Testis (tissue), 3 donors: ENCODE measurements around the gene TMEM63C. TPM values are rescaled to one million over a fixed set of nuclear protein-coding genes. Genes with fewer than 3 reads are reported as not detected.

Source experiments
- DNase-seq: peaks from one replicate; pipeline ENCODE4 v3.0.0-alpha.2; 2019
- H3K27ac ChIP-seq, 2 donors: fragments of 200-600 bp; sonication (generic); one replicate each; pipeline ENCODE4 v1.5.1; 2019
- H3K27me3 ChIP-seq: fragments of 200-600 bp; sonication (generic); one replicate; pipeline ENCODE4 v1.5.1; 2019
- H3K36me3 ChIP-seq: fragments of 200-600 bp; sonication (generic); one replicate; pipeline ENCODE4 v1.5.1; 2017; ENCODE audit warnings: low read depth; ENCODE audit errors: missing control alignments
- H3K4me1 ChIP-seq: fragments of 200-600 bp; sonication (generic); one replicate; pipeline ENCODE4 v1.5.1; 2019
- H3K4me3 ChIP-seq, 2 donors: fragments of 200-600 bp; sonication (generic); one replicate each; pipeline ENCODE4 v1.5.1; 2017 to 2019
- H3K9me3 ChIP-seq: fragments of 200-600 bp; sonication (generic); one replicate; pipeline ENCODE4 v1.5.1; 2017
- POLR2A ChIP-seq: fragments of 450-650 bp; IDR thresholded peaks from one replicate; pipeline ENCODE4 v1.6.1; 2017; ENCODE audit warnings: antibody characterized with exemption, mild to moderate bottlenecking, moderate library complexity
- WGBS, 2 donors: methylation state at CpG; one replicate each; pipeline ENCODE4 v1.1.5; 2018; 5-methylcytosine and 5-hydroxymethylcytosine counted together
- intact Hi-C: fragments of 100-400 bp; cut with DNase I; formaldehyde crosslinking; loops from one replicate; pipeline ENCODE4 v1.15.1; 2023; ENCODE audit warnings: low total_unique reads
- polyA plus RNA-seq: library from polyadenylated mRNA; stranded (reverse); fragments of 350-450 nt; fragmentation: Illumina TruSeq; extraction: RNeasy Lipid Tissue Mini Kit (QIAGEN cat#74804); gene quantifications from one replicate; pipeline ENCODE4 v1.2.3, GENCODE V29; 2014; ENCODE audit warnings: low read depth, low replicate concordance; ENCODE audit not compliant: insufficient read depth
- total RNA-seq, 2 donors: library from RNA; depleted of rRNA; stranded (reverse); fragments of >200 nt; gene quantifications; one replicate each; pipeline ENCODE4 v1.2.3, GENCODE V29; 2016
- TF ChIP-seq, protein P1 (sequence below), 3 experiments: fragments of 450-650 bp in 2 of 3; fragments of 200-600 bp in 1 of 3; sonication (generic) in 1 of 3; IDR thresholded peaks; one replicate each; pipeline ENCODE4 v1.5.1; 2016 to 2019; ENCODE audit warnings: antibody characterized with exemption in 3 of 3, mild to moderate bottlenecking in 2 of 3, moderate library complexity in 1 of 3

The TMEM63C gene
- total and polyA plus RNA-seq, 3 donors from 2014 or later, result 14.1 to 21.0 (median 20.7) TPM

DNA sequence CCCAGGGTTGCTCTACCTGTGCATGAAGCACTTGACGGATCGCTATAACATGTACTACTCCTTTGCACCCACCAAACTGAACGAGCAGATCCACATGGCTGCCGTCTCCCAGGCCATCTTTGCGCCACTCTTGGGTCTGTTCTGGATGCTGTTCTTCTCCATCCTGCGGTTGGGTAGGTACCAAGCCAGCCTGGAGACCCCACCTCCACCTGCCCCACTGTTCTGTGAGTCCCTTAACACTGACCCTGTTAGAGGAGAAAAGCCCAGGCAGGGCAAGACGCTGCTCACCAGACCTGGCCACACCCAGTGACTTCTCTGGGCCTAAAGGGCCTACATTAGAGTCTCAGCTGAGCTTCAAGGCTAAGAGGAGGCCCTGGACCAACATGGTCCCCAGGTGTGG is 67.7 kb downstream of the TMEM63C start:
- Histone ChIP-seq H3K4me1 (peaks cover 18% of the 10 kb centered on the region), H3K36me3 (no peaks in the 10 kb centered on the region), H3K9me3 (no peaks in the 10 kb centered on the region), H3K27ac (no peak overlapping the region), H3K27me3 (no peaks in the 10 kb centered on the region), H3K4me3 (no peak overlapping the region)
- no peak for TF ChIP-seq POLR2A
- TF ChIP-seq, protein P1, sequence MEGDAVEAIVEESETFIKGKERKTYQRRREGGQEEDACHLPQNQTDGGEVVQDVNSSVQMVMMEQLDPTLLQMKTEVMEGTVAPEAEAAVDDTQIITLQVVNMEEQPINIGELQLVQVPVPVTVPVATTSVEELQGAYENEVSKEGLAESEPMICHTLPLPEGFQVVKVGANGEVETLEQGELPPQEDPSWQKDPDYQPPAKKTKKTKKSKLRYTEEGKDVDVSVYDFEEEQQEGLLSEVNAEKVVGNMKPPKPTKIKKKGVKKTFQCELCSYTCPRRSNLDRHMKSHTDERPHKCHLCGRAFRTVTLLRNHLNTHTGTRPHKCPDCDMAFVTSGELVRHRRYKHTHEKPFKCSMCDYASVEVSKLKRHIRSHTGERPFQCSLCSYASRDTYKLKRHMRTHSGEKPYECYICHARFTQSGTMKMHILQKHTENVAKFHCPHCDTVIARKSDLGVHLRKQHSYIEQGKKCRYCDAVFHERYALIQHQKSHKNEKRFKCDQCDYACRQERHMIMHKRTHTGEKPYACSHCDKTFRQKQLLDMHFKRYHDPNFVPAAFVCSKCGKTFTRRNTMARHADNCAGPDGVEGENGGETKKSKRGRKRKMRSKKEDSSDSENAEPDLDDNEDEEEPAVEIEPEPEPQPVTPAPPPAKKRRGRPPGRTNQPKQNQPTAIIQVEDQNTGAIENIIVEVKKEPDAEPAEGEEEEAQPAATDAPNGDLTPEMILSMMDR (IDR thresholded peaks at IDR 0.05), result no peak
- WGBS, 2 donors, result 97 to 98% methylated on average over 6 to 7 of the region's 7 CpGs
- intact Hi-C loops, result no loop called here
- DNase-seq, result no peak

DNA sequence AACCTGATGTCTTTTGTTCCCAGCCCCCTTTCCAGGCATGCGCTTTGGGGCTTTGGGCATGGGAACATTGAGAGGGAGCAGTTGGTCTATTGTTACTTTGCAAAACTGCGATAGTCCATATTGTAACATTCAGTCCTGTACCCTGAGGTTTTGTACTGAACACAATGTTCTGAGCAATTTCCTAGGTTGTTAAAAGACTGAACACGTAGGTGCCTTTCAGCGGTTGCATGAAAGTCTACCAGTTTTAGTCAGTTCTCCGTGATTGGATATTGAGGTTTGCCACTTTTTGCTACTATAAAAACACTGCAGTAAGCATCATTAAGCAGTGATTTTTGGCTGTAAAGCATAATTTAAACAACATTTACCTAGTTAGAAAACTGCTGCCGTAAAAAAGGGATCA is 69.3 kb downstream of the TMEM63C start:
- 34 to 59% methylated on average over 6 of the region's 6 CpGs for WGBS, 2 donors
- TF ChIP-seq, protein P1 (IDR thresholded peaks at IDR 0.05), result no peak
- TF ChIP-seq POLR2A, result no peak
- intact Hi-C loops, result no loop called here

DNA sequence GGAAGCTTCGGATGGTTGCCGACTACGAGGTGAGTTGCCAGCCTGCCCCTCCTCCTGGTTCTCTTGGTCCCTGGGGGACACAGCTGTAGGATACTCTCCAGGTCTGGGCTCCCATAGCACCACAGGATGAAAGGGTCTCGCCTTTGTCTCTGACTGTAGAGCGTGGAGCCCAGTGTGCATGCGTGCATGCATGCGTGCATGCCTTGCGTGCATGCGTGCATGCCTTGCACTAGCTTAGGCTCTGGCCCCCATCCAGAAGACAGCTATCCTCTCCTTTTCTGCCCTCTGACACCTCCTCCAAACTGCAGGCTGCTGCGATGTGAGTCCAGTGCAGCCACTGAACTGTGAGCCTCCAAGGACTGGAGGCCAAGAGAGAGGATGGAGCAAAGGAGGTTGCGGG is 70.3 kb downstream of the TMEM63C start:
- Histone ChIP-seq H3K36me3 (no peaks in the 10 kb centered on the region), H3K4me3 (no peak overlapping the region), H3K4me1 (peaks cover 18% of the 10 kb centered on the region), H3K27me3 (no peaks in the 10 kb centered on the region), H3K27ac (peak overlapping the region in 1 of 2 donors; percentile 52), H3K9me3 (no peaks in the 10 kb centered on the region)
- whole genome bisulfite sequencing, 2 donors, result 89 to 91% methylated on average over 11 of the region's 11 CpGs
- no peak for TF ChIP-seq POLR2A
- TF ChIP-seq, protein P1 (IDR thresholded peaks at IDR 0.05), result no peak
- intact Hi-C loops, result no loop called here
- no peak for DNase-seq

More for the DNA sequence above, 69.3 kb downstream of the TMEM63C start:
- H3K9me3 ChIP-seq, result no peaks in the 10 kb centered on the region
- H3K4me3 ChIP-seq, result no peak overlapping the region
- no peaks in the 10 kb centered on the region for H3K27me3 ChIP-seq
- no peak for DNase-seq
- H3K4me1 ChIP-seq, result peaks cover 18% of the 10 kb centered on the region
- H3K27ac ChIP-seq, result peak overlapping the region in 1 of 2 donors; percentile 52
- no peaks in the 10 kb centered on the region for H3K36me3 ChIP-seq

DNA sequence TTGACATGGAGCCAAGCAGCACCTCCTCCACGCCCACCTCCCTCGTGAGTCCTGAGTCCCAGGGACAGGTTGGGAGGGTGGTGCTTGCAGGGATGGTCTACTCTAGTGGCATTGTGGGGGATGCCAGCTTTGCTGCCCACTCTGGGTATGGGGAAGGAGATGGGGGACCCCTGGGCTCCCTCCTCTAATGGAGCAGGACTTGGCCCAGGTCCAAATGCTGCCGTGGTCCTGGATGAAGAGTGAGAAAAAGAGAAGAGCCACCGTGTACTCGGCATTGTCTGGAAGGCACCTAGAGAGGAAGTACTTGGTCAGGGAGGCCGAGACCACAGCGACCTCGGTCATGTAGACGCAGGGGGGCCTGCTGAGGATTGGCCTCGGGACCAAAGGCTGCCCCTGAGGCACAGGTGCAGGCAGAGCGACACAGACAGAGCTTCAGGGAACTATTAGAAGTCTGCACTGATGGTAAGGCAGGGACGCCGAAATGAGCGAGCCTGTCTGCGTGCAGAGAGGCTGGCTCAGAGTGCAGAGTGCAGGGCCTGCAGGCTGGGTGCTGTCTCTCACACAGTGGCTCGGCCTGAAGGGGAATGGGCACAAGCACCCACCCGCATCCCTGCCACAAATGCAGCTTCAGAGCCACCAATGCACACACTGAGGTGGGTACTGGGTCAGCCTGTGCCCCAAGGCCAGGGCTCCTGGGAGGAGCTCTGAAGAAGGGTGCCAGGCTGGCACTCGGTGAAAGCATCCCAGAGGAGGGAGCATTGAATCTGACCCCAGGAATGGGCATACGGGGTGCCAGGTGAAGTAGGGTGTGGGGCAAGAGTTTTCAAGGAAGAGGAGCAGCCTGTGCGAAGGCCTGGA is 72.0 kb downstream of the TMEM63C start:
- Histone ChIP-seq H3K4me3 (no peak overlapping the region), H3K36me3 (no peaks in the 10 kb centered on the region), H3K4me1 (peaks cover 18% of the 10 kb centered on the region), H3K27me3 (no peaks in the 10 kb centered on the region), H3K9me3 (no peaks in the 10 kb centered on the region), H3K27ac (no peak overlapping the region)
- 72 to 73% methylated on average over 16 to 20 of the region's 20 CpGs for WGBS, 2 donors
- no peak for DNase-seq
- TF ChIP-seq, protein P1 (IDR thresholded peaks at IDR 0.05), result no peak
- no peak for TF ChIP-seq POLR2A
- intact Hi-C loops, result no loop called here

DNA sequence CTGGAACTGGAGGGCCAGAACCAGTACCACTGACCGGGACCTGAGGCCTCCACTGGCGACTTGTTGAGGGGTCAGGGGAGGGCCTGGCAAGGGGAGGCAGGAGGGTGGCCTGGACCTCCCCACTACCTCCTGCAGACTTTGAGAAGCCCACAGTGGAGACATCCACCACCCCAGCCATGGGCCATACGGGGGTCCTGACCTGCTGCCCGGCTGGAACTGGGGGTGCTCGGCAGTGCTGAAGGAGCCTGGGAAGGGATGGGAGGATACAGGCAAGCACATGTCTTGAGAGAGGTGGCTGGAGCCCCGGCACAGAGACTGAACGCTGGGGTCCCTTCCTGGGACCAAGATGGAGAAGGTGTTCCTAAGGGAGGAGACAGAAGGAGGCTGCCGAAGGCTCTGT is 75.1 kb downstream of the TMEM63C start:
- Histone ChIP-seq H3K36me3 (no peaks in the 10 kb centered on the region), H3K27me3 (no peaks in the 10 kb centered on the region)

More for the DNA sequence above, 75.1 kb downstream of the TMEM63C start:
- Histone ChIP-seq H3K4me3 (no peak overlapping the region), H3K27ac (no peak overlapping the region), H3K9me3 (no peaks in the 10 kb centered on the region), H3K4me1 (peaks cover 3% of the 10 kb centered on the region)
- intact Hi-C loops, result no loop called here
- whole genome bisulfite sequencing, 2 donors, result 92 to 94% methylated on average over 3 to 8 of the region's 8 CpGs
- TF ChIP-seq, protein P1 (IDR thresholded peaks at IDR 0.05), result no peak
- TF ChIP-seq POLR2A, result no peak
- no peak for DNase-seq
